Left hindlimb (tissue), 1 donor: ENCODE measurements around the gene CACNA1B.

Experiments used
- DNase-seq: peaks from one replicate; pipeline ENCODE4 v3.0.0-alpha.2; 2018

Gene CACNA1B

GRCh38 chr9:138020120-138020794 lies 142.7 kb downstream of the CACNA1B start:
- no peak for DNase-seq

- no peak for DNase-seq
Measured at GRCh38 chr9:138020795-138021182, 143.2 kb downstream of the CACNA1B start.

- DNase-seq, result no peak
Measured at GRCh38 chr9:138021251-138022056, 143.9 kb downstream of the CACNA1B start.

- DNase-seq, result no peak
Measured at GRCh38 chr9:138022121-138022741, 144.6 kb downstream of the CACNA1B start.

GRCh38 chr9:138022756-138023393 lies 145.3 kb downstream of the CACNA1B start:
- no peak for DNase-seq

GRCh38 chr9:138023394-138024124 lies 146.0 kb downstream of the CACNA1B start:
- DNase-seq, result no peak

- no peak for DNase-seq
Measured at GRCh38 chr9:138024131-138024530, 146.5 kb downstream of the CACNA1B start.

GRCh38 chr9:138024831-138025291 lies 147.3 kb downstream of the CACNA1B start:
- DNase-seq, result no peak

- DNase-seq, result no peak
Measured at GRCh38 chr9:138025417-138025816, 147.8 kb downstream of the CACNA1B start.

- DNase-seq, result no peak
Measured at GRCh38 chr9:138025908-138026307, 148.3 kb downstream of the CACNA1B start.

GRCh38 chr9:138028596-138028995 lies 151.0 kb downstream of the CACNA1B start:
- DNase-seq, result no peak

- DNase-seq, result no peak
Measured at GRCh38 chr9:138031186-138031585, 153.6 kb downstream of the CACNA1B start.

- no peak for DNase-seq
Measured at GRCh38 chr9:138033950-138034349, 156.4 kb downstream of the CACNA1B start.

GRCh38 chr9:138037140-138037539 lies 159.6 kb downstream of the CACNA1B start:
- DNase-seq, result no peak

- no peak for DNase-seq
Measured at GRCh38 chr9:138038244-138038671, 160.7 kb downstream of the CACNA1B start.

GRCh38 chr9:138040446-138041430 lies 163.2 kb downstream of the CACNA1B start:
- DNase-seq, result no peak

- no peak for DNase-seq
Measured at GRCh38 chr9:138042146-138042545, 164.6 kb downstream of the CACNA1B start.

- no peak for DNase-seq
Measured at GRCh38 chr9:138042640-138043039, 165.1 kb downstream of the CACNA1B start.

GRCh38 chr9:138043061-138043410 lies 165.5 kb downstream of the CACNA1B start:
- DNase-seq, result no peak

GRCh38 chr9:138043411-138044345 lies 166.1 kb downstream of the CACNA1B start:
- DNase-seq, result no peak
